ENCODE measurements around the gene PDE4B. TPM values are rescaled to one million over a fixed set of nuclear protein-coding genes. Genes with fewer than 3 reads are reported as not detected.

Gene PDE4B
- total RNA-seq, 1 experiment from 2014 or later: 2.6 TPM

- no peak for DNase-seq
Observed at GRCh38 chr1:66357478-66358197, 564.9 kb downstream of the PDE4B start.

DNA sequence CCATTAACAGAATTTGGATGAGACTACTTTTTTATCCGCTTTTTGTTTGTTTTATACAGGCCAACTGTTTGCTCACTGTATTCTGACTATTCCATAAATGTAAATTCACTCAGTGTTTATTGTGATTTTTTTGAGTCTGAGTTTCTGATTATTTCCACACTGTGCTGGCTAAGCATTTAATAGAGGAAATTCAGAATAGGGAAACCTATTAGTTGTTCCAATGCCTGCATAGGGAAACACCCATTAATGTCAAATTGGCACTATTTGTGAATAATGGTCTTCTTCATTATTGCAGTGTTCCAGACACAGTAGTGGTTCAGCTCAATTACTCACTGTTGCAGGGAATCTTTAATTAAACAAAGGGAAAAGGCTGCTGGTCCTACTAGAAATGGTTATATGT is 566.6 kb downstream of the PDE4B start:
- Histone ChIP-seq H3K4me1 (peaks cover 5% of the 10 kb centered on the region), H3K9me3 (replicated peaks) (no peaks in the 10 kb centered on the region), H3K36me3 (no peaks in the 10 kb centered on the region), H3K4me3 (no peak overlapping the region), H3K27ac (no peak overlapping the region), H3K27me3 (no peaks in the 10 kb centered on the region)
- DNase-seq: no peak

More at GRCh38 chr1:66357478-66358197, 564.9 kb downstream of the PDE4B start:
- Histone ChIP-seq H3K36me3 (no peaks in the 10 kb centered on the region), H3K27me3 (no peaks in the 10 kb centered on the region), H3K27ac (no peak overlapping the region), H3K4me1 (peaks cover 5% of the 10 kb centered on the region), H3K9me3 (replicated peaks) (no peaks in the 10 kb centered on the region), H3K4me3 (no peak overlapping the region)

GRCh38 chr1:66359815-66360214 is 567.1 kb downstream of the PDE4B start:
- H3K27me3 ChIP-seq: no peaks in the 10 kb centered on the region
- no peaks in the 10 kb centered on the region for H3K36me3 ChIP-seq
- H3K9me3 ChIP-seq (replicated peaks): no peaks in the 10 kb centered on the region
- H3K4me3 ChIP-seq: no peak overlapping the region
- H3K27ac ChIP-seq: no peak overlapping the region
- DNase-seq: no peak
- peaks cover 3% of the 10 kb centered on the region for H3K4me1 ChIP-seq

DNA sequence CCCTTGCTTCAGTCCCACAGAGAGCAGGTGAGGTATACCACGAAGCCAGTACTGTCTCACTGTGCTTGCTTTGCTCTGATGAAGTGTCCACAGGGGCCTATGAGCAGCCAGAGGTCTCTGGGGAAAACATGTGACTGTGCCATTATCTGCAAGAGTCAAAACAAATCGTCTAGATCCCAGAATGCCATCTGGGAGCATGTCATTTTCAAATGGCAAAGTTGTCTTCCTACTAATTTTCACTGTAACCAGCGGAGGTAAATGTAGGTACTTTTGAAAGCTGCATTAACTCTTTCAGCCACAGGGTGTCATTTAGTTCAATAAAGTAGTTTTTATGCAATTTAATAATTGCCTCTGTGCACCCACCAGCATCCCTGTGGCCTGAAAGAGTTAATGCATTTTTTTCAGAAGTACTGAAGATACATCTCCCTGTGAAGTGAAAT is 567.6 kb downstream of the PDE4B start:
- Histone ChIP-seq H3K36me3 (no peaks in the 10 kb centered on the region), H3K4me1 (no peaks in the 10 kb centered on the region), H3K9me3 (replicated peaks) (no peaks in the 10 kb centered on the region), H3K4me3 (no peak overlapping the region), H3K27me3 (no peaks in the 10 kb centered on the region), H3K27ac (no peak overlapping the region)
- DNase-seq: peak in 1 of 2 experiments; percentile 6

GRCh38 chr1:66364578-66365391 is 572.1 kb downstream of the PDE4B start:
- no peak overlapping the region for H3K27ac ChIP-seq

GRCh38 chr1:66365635-66366034 is 572.9 kb downstream of the PDE4B start:
- H3K36me3 ChIP-seq: no peaks in the 10 kb centered on the region
- no peak overlapping the region for H3K4me3 ChIP-seq
- H3K27me3 ChIP-seq: no peaks in the 10 kb centered on the region
- no peak for DNase-seq
- H3K9me3 ChIP-seq (replicated peaks): no peaks in the 10 kb centered on the region
- H3K27ac ChIP-seq: no peak overlapping the region
- no peaks in the 10 kb centered on the region for H3K4me1 ChIP-seq

More at GRCh38 chr1:66364578-66365391, 572.1 kb downstream of the PDE4B start:
- H3K9me3 ChIP-seq (replicated peaks): no peaks in the 10 kb centered on the region
- H3K4me1 ChIP-seq: no peaks in the 10 kb centered on the region
- no peaks in the 10 kb centered on the region for H3K27me3 ChIP-seq
- no peak overlapping the region for H3K4me3 ChIP-seq
- H3K36me3 ChIP-seq: no peaks in the 10 kb centered on the region
- DNase-seq: no peak

DNA sequence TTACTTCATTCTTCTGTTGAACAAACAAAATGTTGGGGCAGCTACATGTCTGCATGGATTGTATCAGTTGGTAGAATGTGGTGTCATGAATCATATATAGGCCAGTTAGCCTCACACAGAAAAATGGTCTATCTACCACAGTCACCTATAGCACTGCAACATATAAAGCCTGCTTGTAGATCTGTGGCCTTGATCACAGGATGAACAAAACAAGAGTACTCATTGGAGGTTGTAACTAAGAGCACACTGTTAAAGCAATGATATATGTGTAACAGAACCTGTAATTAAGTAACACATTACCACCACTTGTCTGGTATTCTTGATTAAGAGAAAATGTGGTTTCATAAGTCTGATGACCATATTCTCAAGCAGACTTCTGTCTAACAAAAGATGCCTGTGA is 573.9 kb downstream of the PDE4B start:
- H3K9me3 ChIP-seq (replicated peaks): no peaks in the 10 kb centered on the region
- DNase-seq: no peak
- H3K4me1 ChIP-seq: no peaks in the 10 kb centered on the region
- H3K36me3 ChIP-seq: no peaks in the 10 kb centered on the region
- H3K4me3 ChIP-seq: no peak overlapping the region
- H3K27me3 ChIP-seq: no peaks in the 10 kb centered on the region
- no peak overlapping the region for H3K27ac ChIP-seq

GRCh38 chr1:66367369-66367768 is 574.7 kb downstream of the PDE4B start:
- no peaks in the 10 kb centered on the region for H3K36me3 ChIP-seq
- no peak overlapping the region for H3K27ac ChIP-seq
- H3K27me3 ChIP-seq: no peaks in the 10 kb centered on the region
- no peaks in the 10 kb centered on the region for H3K4me1 ChIP-seq
- no peaks in the 10 kb centered on the region for H3K9me3 ChIP-seq (replicated peaks)
- H3K4me3 ChIP-seq: no peak overlapping the region
- no peak for DNase-seq

GRCh38 chr1:66368261-66368660 is 575.6 kb downstream of the PDE4B start:
- no peak overlapping the region for H3K4me3 ChIP-seq
- no peaks in the 10 kb centered on the region for H3K9me3 ChIP-seq (replicated peaks)
- H3K36me3 ChIP-seq: no peaks in the 10 kb centered on the region
- no peak for DNase-seq
- H3K27ac ChIP-seq: no peak overlapping the region
- H3K27me3 ChIP-seq: no peaks in the 10 kb centered on the region
- H3K4me1 ChIP-seq: no peaks in the 10 kb centered on the region

DNA sequence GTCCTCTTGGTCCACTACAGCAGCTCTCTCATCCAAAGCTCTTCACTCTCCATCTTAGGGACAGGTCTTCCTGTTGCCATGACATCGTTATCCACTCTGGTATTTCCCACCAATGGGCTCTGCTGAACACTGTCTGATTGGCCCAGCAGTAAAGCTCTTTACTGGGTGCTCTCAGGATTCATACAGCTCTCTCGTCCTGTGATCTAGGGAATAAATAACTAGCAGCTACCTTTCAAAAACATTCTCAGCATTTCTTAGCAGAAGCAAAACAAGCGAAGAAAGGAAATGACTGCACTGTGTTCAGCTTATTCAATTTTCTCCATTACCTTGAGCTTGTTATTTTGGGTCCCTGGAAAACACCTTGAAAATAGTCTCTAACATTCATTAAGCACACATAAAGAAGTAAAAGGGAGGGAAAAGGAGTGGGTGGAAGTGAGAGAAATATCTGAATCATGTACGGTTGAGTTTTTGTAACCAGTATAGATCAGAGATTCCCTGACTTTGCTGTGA is 577.8 kb downstream of the PDE4B start:
- Histone ChIP-seq H3K4me1 (no peaks in the 10 kb centered on the region), H3K27me3 (no peaks in the 10 kb centered on the region), H3K4me3 (no peak overlapping the region), H3K36me3 (no peaks in the 10 kb centered on the region), H3K27ac (no peak overlapping the region), H3K9me3 (replicated peaks) (no peaks in the 10 kb centered on the region)
- no peak for DNase-seq

DNA sequence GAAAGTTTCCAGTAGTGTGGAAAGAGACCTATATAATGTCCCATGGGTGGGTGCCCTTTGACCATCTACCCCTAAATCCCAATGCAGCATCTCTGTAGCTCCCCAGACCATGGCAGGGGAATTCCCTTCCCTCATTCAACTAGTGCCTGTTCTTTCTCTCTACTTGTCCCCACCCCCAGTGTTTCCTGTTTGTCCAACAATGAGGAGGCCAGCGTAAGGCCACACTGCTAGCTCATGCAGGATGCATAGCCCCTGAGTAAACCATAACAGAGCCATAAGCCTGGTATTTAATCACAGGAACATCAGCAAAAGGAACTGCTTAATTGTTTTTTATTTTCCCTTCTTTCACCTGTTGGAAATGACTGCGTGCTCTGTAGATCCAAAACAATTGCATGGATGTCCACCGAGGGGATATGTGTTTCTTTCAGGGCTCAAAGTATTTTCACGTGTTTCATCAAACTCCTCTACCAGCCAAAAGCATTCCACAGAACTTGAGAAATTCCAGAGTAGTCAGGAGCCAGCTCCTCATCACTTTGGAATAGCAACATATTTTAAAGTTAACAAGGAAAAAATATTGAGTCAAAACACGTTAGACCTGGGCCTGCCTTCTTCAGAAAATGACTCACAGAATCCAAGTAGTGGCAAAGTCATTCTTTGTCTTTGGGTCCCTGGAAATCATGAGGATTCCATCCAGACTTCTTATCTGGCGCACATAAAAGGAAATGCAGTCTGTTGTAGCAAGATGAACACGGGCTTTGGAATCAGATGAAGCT is 578.7 kb downstream of the PDE4B start:
- no peak overlapping the region for H3K27ac ChIP-seq
- no peaks in the 10 kb centered on the region for H3K36me3 ChIP-seq
- DNase-seq: no peak
- no peak overlapping the region for H3K4me3 ChIP-seq
- no peaks in the 10 kb centered on the region for H3K9me3 ChIP-seq (replicated peaks)
- no peaks in the 10 kb centered on the region for H3K27me3 ChIP-seq
- no peaks in the 10 kb centered on the region for H3K4me1 ChIP-seq

DNA sequence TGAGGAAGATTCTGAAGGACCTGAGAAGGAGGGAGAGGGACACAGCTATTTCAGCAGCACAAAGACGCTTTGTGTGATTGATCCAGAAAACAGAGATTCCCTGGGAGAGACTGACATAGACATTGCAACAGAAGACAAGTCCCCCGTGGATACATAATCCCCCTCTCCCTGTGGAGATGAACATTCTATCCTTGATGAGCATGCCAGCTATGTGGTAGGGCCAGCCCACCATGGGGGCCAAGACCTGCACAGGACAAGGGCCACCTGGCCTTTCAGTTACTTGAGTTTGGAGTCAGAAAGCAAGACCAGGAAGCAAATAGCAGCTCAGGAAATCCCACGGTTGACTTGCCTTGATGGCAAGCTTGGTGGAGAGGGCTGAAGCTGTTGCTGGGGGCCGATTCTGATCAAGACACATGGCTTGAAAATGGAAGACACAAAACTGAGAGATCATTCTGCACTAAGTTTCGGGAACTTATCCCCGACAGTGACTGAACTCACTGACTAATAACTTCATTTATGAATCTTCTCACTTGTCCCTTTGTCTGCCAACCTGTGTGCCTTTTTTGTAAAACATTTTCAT is 579.9 kb downstream of the PDE4B start:
- Histone ChIP-seq H3K4me3 (no peak overlapping the region), H3K36me3 (no peaks in the 10 kb centered on the region), H3K27ac (no peak overlapping the region), H3K27me3 (no peaks in the 10 kb centered on the region), H3K4me1 (no peaks in the 10 kb centered on the region), H3K9me3 (replicated peaks) (no peaks in the 10 kb centered on the region; the same call in 1 of the 2 replicates)
- DNase-seq: no peak

- H3K27ac ChIP-seq: no peak overlapping the region
- H3K9me3 ChIP-seq (replicated peaks): no peaks in the 10 kb centered on the region; the same call in 1 of the 2 replicates
- no peak for DNase-seq
- no peak overlapping the region for H3K4me3 ChIP-seq
- H3K36me3 ChIP-seq: no peaks in the 10 kb centered on the region
- no peaks in the 10 kb centered on the region for H3K27me3 ChIP-seq
- no peaks in the 10 kb centered on the region for H3K4me1 ChIP-seq
Observed at GRCh38 chr1:66373157-66373591, 580.5 kb downstream of the PDE4B start.

DNA sequence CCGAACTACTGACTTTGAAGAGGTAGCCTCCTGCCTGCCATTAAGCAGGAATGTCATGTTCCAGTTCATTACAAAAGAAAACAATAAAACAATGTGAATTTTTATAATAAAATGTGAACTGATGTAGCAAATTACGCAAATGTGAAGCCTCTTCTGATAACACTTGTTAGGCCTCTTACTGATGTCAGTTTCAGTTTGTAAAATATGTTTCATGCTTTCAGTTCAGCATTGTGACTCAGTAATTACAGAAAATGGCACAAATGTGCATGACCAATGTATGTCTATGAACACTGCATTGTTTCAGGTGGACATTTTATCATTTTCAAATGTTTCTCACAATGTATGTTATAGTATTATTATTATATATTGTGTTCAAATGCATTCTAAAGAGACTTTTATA is 581.5 kb downstream of the PDE4B start:
- no peaks in the 10 kb centered on the region; the same call in 1 of the 2 replicates for H3K9me3 ChIP-seq (replicated peaks)
- no peak for DNase-seq
- H3K27me3 ChIP-seq: no peaks in the 10 kb centered on the region
- no peaks in the 10 kb centered on the region for H3K36me3 ChIP-seq
- no peaks in the 10 kb centered on the region for H3K4me1 ChIP-seq
- no peak overlapping the region for H3K27ac ChIP-seq
- no peak overlapping the region for H3K4me3 ChIP-seq
